Stomach (tissue), 4 donors: ENCODE data around the gene MFSD12.

Source experiments
- CTCF ChIP-seq, 7 experiments: fragments of 450-650 bp in 4 of 7; fragments of 200-600 bp in 3 of 7; sonication (generic) in 3 of 7; IDR thresholded peaks; one replicate each; pipeline ENCODE4 v1.5.1; 2016 to 2019; ENCODE audit warnings: antibody characterized with exemption in 7 of 7, control low read depth in 2 of 7, mild to moderate bottlenecking in 1 of 7
- EP300 ChIP-seq: sonication (generic); formaldehyde crosslinking; IDR thresholded peaks from one replicate; pipeline ENCODE4 v1.6.1; 2017; ENCODE audit warnings: antibody characterized with exemption
- POLR2A ChIP-seq, 4 donors: fragments of 450-650 bp; IDR thresholded peaks; one replicate each; pipeline ENCODE4 v1.6.1; 2016; ENCODE audit warnings: antibody characterized with exemption in 4 of 4, control low read depth in 2 of 4, mild to moderate bottlenecking in 1 of 4, moderate library complexity in 1 of 4
- POLR2AphosphoS5 ChIP-seq, 3 donors: sonication (generic); formaldehyde crosslinking; IDR thresholded peaks; one replicate each; pipeline ENCODE4 v1.6.1; 2016; ENCODE audit warnings: antibody characterized with exemption in 3 of 3

- TF ChIP-seq POLR2A (IDR thresholded peaks at IDR 0.05) = no peak
- TF ChIP-seq CTCF (IDR thresholded peaks at IDR 0.05) = no peak
- TF ChIP-seq EP300 = no peak
- no peak for TF ChIP-seq POLR2AphosphoS5 (IDR thresholded peaks at IDR 0.05)
Measured at GRCh38 chr19:3605361-3605760, 48.0 kb upstream of the MFSD12 start.
